ENCODE measurements around the gene CERT1.

CERT1 gene

DNA sequence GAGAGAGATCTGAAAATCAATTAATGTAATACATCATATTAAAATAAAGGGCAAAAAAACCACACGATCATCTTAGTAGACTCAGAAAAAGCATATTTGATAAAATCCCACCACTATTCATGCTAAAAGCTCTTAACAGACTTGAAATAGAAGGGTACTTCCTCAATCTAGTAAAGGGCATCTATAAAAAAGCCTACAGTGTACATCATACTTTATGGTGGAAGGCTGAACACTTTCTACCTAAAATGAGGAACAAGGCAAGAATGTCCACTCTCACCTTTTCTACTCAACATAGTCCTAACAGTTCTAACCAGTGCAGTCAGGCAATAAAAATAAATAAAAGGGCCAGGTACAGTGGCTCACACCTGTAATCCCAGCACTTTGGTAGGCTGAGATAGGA, 39.2 kb upstream of the CERT1 start:
- H3K4me3 ChIP-seq (ENCODE audit: low read depth, low read length) = no peak overlapping the region
- TF ChIP-seq, protein P1, sequence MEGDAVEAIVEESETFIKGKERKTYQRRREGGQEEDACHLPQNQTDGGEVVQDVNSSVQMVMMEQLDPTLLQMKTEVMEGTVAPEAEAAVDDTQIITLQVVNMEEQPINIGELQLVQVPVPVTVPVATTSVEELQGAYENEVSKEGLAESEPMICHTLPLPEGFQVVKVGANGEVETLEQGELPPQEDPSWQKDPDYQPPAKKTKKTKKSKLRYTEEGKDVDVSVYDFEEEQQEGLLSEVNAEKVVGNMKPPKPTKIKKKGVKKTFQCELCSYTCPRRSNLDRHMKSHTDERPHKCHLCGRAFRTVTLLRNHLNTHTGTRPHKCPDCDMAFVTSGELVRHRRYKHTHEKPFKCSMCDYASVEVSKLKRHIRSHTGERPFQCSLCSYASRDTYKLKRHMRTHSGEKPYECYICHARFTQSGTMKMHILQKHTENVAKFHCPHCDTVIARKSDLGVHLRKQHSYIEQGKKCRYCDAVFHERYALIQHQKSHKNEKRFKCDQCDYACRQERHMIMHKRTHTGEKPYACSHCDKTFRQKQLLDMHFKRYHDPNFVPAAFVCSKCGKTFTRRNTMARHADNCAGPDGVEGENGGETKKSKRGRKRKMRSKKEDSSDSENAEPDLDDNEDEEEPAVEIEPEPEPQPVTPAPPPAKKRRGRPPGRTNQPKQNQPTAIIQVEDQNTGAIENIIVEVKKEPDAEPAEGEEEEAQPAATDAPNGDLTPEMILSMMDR (IDR thresholded peaks at IDR 0.05; ENCODE audit: borderline replicate concordance, insufficient read depth, low read depth, low read length) = no peak

DNA sequence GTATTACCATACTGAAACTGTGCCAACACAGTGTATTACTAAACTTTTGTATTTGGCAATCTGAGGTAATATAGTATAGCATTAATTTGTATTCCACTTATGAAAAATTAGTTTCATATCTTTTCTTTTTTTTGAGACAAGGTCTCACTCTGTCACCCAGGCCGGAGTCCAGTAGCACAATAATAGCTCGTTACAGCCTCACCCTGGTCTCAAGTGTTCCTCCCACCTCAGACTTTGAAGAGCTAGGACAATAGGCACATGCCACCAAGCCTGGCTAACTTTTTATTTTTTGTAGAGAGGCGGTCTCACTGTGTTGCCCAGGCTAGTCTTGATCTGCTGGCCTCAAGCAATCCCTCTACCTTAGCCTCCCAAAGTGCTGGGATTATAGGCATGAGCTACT, 36.4 kb upstream of the CERT1 start:
- TF ChIP-seq, protein P1 (IDR thresholded peaks at IDR 0.05; ENCODE audit: borderline replicate concordance, insufficient read depth, low read depth, low read length) = no peak

DNA sequence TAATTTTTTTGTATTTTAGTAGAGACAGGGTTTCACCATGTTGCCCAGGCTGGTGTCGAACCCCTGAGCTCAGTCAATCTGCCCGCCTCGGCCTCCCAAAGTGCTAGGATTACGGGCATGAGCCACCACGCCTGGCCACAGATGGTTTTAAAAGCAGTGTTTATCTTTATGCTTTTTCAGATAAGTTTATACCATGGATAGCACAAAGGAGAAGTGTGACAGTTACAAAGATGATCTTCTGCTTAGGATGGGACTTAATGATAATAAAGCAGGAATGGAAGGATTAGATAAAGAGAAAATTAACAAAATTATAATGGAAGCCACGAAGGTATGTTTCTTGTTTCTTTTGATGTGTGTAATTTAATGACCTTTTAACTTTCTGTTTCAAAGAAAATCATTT, 35.4 kb upstream of the CERT1 start:
- TF ChIP-seq, protein P1 (IDR thresholded peaks at IDR 0.05; ENCODE audit: borderline replicate concordance, insufficient read depth, low read depth, low read length) = no peak
- H3K4me3 ChIP-seq (ENCODE audit: low read depth, low read length) = no peak overlapping the region

More for the DNA sequence above, 36.4 kb upstream of the CERT1 start:
- H3K4me3 ChIP-seq (ENCODE audit: low read depth, low read length) = no peak overlapping the region

DNA sequence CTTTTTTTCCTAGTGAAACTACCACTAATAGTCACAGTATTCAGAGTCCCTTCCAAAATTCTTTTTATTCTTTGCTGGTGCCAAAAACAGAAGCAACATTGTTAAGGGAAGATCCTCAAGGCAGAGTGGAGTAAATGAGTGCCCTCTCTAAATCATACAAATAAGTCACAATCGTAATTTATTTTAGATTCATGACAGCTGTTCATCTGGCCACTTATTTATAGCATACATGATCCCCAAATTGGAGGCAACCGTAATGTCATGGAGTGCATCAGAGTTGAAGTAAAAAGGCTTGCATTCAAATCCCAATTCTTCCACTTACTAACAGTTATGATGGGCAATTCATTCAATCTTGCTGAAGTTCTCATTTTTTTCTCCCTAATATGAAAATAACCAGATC, 33.7 kb upstream of the CERT1 start:
- TF ChIP-seq, protein P1 (IDR thresholded peaks at IDR 0.05; ENCODE audit: borderline replicate concordance, insufficient read depth, low read depth, low read length) = no peak
- H3K4me3 ChIP-seq (ENCODE audit: low read depth, low read length) = no peak overlapping the region

DNA sequence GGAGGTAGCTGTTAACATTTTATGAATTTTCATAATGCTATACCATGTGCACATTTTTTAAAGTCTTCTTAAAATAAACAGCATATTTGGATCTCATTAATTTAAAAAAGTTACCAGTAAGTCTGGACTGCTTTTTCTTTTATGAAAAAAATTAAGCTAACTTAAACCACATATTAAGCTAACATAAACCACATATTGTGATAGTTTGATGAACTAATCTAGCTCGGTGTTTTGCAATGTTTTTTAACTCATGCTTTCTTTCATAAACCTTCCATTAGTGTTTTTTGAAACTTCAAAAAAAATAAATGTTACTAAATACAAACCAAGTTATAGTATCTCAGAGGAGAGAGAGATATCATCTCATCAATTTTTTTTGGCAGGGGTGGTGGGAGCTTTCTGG, 26.8 kb upstream of the CERT1 start:
- no peak overlapping the region for H3K4me3 ChIP-seq (ENCODE audit: low read depth, low read length)
- TF ChIP-seq, protein P1 (IDR thresholded peaks at IDR 0.05; ENCODE audit: borderline replicate concordance, insufficient read depth, low read depth, low read length) = no peak

DNA sequence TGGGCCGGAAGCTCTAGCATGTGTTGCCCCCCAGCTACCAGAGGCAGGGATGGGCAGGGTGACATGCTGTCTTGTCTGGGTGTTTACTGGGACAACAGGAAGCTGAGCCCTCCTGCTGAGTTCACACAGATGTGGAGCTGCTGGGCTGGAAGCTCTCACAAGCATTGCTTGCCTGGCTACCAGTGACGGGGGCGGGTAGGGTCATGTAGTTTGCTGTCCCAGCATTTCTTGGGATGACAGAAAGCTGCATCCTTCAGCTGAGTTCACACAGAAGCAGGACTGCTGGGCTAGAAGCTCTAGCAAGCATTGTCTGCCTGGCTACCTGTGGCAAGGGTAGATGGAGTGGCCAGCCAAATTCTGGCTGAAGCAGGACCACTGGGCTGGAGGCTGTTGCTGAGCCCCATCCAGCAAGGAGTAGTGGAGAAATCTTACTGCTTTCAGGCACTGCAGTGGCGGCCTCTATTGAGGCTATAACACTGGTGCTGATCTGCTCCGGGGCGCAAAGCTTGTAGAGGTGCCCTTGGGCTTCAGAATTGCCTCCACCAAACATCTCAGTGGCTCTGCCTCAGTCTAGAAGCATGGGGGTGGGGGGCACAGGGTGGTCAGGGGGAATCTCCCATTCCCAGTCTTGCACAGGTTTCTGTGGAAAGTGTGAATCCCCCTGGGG, 25.4 kb upstream of the CERT1 start:
- TF ChIP-seq, protein P1 (IDR thresholded peaks at IDR 0.05; ENCODE audit: borderline replicate concordance, insufficient read depth, low read depth, low read length) = no peak
- H3K4me3 ChIP-seq (ENCODE audit: low read depth, low read length) = no peak overlapping the region

DNA sequence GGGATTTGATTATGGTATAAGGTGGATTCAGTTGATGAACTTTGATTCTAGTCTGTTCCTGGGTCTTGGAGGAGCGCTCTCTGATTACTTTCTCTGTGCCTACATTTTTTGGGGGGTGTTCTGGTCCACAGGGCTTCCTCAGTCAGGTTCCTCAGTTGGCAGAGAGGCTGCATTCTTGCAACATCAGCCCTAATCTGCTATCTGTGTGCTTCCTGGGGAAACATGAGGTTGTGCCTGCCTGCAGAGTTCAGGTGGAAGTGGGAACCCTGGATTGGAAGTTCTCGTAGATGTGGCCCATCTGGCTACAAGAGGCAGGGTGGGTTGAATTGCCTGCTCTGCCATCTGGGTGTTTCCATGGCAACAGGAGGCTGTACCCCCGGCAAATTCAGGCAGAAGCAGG, 24.7 kb upstream of the CERT1 start:
- TF ChIP-seq, protein P1 (IDR thresholded peaks at IDR 0.05; ENCODE audit: borderline replicate concordance, insufficient read depth, low read depth, low read length) = no peak
- H3K4me3 ChIP-seq (ENCODE audit: low read depth, low read length) = no peak overlapping the region
